ENCODE measurements around the gene TPGS2. TPM values are rescaled to one million over a fixed set of nuclear protein-coding genes. Genes with fewer than 3 reads are reported as not detected.
A peak's percentile ranks its signal among the peaks of the same experiment; 100 is the strongest.

The TPGS2 gene
- total RNA-seq, 1 experiment from 2014 or later: 62.6 TPM

DNA sequence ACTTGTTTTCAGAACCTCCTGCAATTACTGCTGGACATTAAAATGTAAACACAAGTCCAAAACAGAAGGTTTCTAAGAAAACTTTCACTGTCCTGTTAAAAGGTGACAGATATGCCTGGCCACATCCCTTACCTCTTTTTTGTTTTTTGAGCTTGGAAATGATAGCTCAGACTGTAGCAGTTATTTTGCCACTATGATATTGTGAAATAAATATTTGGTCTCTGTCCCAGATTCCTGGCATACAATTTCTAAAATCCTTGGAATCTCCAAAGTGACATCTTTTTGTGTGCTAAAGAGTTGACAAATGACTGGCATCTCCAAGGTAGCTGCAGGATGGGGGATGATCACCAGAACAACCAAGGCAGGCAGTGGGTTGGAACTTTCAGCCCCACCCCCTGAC lies 16.8 kb downstream of the TPGS2 start:
- H3K36me3 ChIP-seq (ENCODE audit: low read depth): no peaks in the 10 kb centered on the region
- CTCF ChIA-PET: no interaction called here

DNA sequence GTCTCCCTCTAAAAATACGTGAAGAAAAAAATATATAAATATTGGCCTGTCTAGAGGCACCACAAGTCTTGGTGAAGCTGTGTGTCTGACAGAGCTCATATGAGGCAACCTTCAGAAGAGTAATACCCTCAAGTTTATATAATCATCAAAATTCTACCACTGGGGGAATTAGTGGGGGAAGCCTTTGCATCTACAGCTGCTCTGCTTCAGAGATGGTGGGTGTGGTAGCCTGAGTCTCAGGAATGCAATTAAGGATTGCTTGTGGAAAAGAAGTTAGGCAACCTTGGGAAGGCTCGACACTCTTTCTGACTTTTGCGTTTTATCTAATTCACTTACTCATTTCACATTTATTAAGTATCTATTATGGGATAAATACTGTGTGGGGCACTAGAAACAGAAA lies 17.4 kb downstream of the TPGS2 start:
- H3K36me3 ChIP-seq (ENCODE audit: low read depth): no peaks in the 10 kb centered on the region
- no peaks in the 10 kb centered on the region for H3F3A ChIP-seq (ENCODE audit: insufficient read depth, low read depth)
- H3K9me2 ChIP-seq (ENCODE audit: insufficient read depth): no peaks in the 10 kb centered on the region
- CTCF ChIA-PET: no interaction called here
- peaks cover 4% of the 10 kb centered on the region; the same call in 1 of the 2 replicates for H4K20me1 ChIP-seq (ENCODE audit: insufficient read depth)
- H2AFZ ChIP-seq: no peak overlapping the region
- no peaks in the 10 kb centered on the region for H3K4me1 ChIP-seq (replicated peaks; ENCODE audit: insufficient read depth)
- no peak overlapping the region for H3K4me3 ChIP-seq
- H3K79me2 ChIP-seq (ENCODE audit: low read depth): no peaks in the 10 kb centered on the region
- no peaks in the 10 kb centered on the region for H3K27me3 ChIP-seq (ENCODE audit: insufficient read depth, low read depth)
- POLR2A ChIA-PET (ENCODE audit: unreplicated experiment): no interaction called here
- no peak for DNase-seq
- H3K9me3 ChIP-seq (ENCODE audit: insufficient read depth, low read depth): no peaks in the 10 kb centered on the region
- intact Hi-C loops (cut with micrococcal nuclease; ENCODE audit: unreplicated experiment): no loop called here
- TF ChIP-seq, protein P1, sequence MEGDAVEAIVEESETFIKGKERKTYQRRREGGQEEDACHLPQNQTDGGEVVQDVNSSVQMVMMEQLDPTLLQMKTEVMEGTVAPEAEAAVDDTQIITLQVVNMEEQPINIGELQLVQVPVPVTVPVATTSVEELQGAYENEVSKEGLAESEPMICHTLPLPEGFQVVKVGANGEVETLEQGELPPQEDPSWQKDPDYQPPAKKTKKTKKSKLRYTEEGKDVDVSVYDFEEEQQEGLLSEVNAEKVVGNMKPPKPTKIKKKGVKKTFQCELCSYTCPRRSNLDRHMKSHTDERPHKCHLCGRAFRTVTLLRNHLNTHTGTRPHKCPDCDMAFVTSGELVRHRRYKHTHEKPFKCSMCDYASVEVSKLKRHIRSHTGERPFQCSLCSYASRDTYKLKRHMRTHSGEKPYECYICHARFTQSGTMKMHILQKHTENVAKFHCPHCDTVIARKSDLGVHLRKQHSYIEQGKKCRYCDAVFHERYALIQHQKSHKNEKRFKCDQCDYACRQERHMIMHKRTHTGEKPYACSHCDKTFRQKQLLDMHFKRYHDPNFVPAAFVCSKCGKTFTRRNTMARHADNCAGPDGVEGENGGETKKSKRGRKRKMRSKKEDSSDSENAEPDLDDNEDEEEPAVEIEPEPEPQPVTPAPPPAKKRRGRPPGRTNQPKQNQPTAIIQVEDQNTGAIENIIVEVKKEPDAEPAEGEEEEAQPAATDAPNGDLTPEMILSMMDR (conservative IDR thresholded peaks at IDR 0.05): no peak
- TF ChIP-seq EZH2 (IDR thresholded peaks at IDR 0.05; ENCODE audit: low read depth): no peak
- H3K27ac ChIP-seq: no peak overlapping the region
- no peak overlapping the region for H3K4me2 ChIP-seq
- BruUV-seq (replicated peaks): no TSS peak

More for the DNA sequence above, 16.8 kb downstream of the TPGS2 start:
- BruUV-seq (replicated peaks): no TSS peak
- H2AFZ ChIP-seq: no peak overlapping the region
- no peaks in the 10 kb centered on the region for H3F3A ChIP-seq (ENCODE audit: insufficient read depth, low read depth)
- H3K4me3 ChIP-seq: no peak overlapping the region
- H3K9me3 ChIP-seq (ENCODE audit: insufficient read depth, low read depth): no peaks in the 10 kb centered on the region
- no peaks in the 10 kb centered on the region for H3K79me2 ChIP-seq (ENCODE audit: low read depth)
- no peaks in the 10 kb centered on the region for H3K9me2 ChIP-seq (ENCODE audit: insufficient read depth)
- TF ChIP-seq EZH2 (IDR thresholded peaks at IDR 0.05; ENCODE audit: low read depth): no peak
- TF ChIP-seq, protein P1 (conservative IDR thresholded peaks at IDR 0.05): no peak
- peaks cover 4% of the 10 kb centered on the region; the same call in 1 of the 2 replicates for H4K20me1 ChIP-seq (ENCODE audit: insufficient read depth)
- no peaks in the 10 kb centered on the region for H3K27me3 ChIP-seq (ENCODE audit: insufficient read depth, low read depth)
- H3K27ac ChIP-seq: no peak overlapping the region
- no peak overlapping the region for H3K4me2 ChIP-seq
- POLR2A ChIA-PET (ENCODE audit: unreplicated experiment): no interaction called here
- no peaks in the 10 kb centered on the region for H3K4me1 ChIP-seq (replicated peaks; ENCODE audit: insufficient read depth)
- intact Hi-C loops (cut with micrococcal nuclease; ENCODE audit: unreplicated experiment): no loop called here
- DNase-seq: no peak

DNA sequence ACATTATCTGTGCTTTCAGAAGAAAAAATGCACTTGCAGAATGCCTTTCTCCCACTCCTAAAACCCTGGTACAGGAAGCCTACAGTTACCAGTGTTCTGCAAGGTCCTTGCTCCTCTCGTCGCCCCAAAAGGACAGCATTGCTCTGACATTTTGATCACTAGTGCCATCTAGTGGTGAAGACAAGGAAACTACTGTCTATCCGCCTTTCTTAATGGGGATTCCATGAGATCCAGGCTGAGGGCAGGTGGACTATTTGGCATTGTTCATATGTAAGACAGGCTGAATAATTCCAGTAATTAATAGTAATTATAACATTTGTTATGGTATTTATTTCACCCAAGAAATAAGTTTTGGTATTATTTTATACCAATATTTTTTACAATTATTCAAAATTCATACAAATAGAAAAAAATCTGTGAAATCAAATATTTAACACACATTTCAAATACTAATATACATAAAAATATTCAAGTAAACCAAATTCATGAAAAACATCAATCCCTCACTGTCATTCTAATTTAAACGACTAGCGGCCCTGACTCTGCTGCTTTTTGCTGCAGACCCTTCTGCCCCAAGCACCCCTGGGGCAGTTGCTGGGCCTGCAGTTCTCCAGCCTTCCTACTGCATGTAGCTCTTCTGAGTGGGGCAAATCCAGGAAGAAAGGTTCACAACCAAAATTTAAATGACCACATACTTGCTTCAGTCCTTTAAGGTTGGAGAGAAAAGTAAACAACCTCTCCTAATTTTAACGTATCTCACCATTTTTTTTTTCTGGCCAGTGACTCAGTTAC lies 19.0 kb downstream of the TPGS2 start:
- no TSS peak for BruUV-seq (replicated peaks)
- Histone ChIP-seq H3K27ac (no peak overlapping the region), H3K9me3 (ENCODE audit: insufficient read depth, low read depth) (no peaks in the 10 kb centered on the region), H3K9me2 (ENCODE audit: insufficient read depth) (no peaks in the 10 kb centered on the region), H2AFZ (no peak overlapping the region), H3K27me3 (ENCODE audit: insufficient read depth, low read depth) (no peaks in the 10 kb centered on the region), H3K79me2 (ENCODE audit: low read depth) (no peaks in the 10 kb centered on the region), H3K36me3 (ENCODE audit: low read depth) (no peaks in the 10 kb centered on the region), H4K20me1 (ENCODE audit: insufficient read depth) (peaks cover 4% of the 10 kb centered on the region; the same call in 1 of the 2 replicates), H3K4me1 (replicated peaks; ENCODE audit: insufficient read depth) (no peaks in the 10 kb centered on the region), H3K4me3 (no peak overlapping the region), H3K4me2 (no peak overlapping the region), H3F3A (ENCODE audit: insufficient read depth, low read depth) (no peaks in the 10 kb centered on the region)
- peak in 1 of 2 experiments; percentile 37 for DNase-seq
- intact Hi-C loops (cut with micrococcal nuclease; ENCODE audit: unreplicated experiment): loop anchor here (10.0 kb wide), 1 partner anchor 715 kb away; no protein-coding TSS in a partner anchor
- POLR2A ChIA-PET (ENCODE audit: unreplicated experiment): no interaction called here
- CTCF ChIA-PET: interaction anchor here (0.7 kb wide), 1 partner anchor 201 kb away, joined by 3 read pairs; no protein-coding TSS in a partner anchor
- no peak for TF ChIP-seq EZH2 (IDR thresholded peaks at IDR 0.05; ENCODE audit: low read depth)
- TF ChIP-seq, protein P1 (conservative IDR thresholded peaks at IDR 0.05): peak; percentile 78

Data from PC-9 (cell line).